ENCODE measurements around the gene S100A9.

Gene S100A9

GRCh38 chr1:153322568-153322967 is 35.1 kb upstream of the S100A9 start:
- no peak for TF ChIP-seq CTCF (conservative IDR thresholded peaks at IDR 0.05)
- TF ChIP-seq ZFX (IDR thresholded peaks at IDR 0.05): no peak
- no peak overlapping the region for H3K27ac ChIP-seq

GRCh38 chr1:153324912-153325311 is 32.7 kb upstream of the S100A9 start:
- TF ChIP-seq ZFX (IDR thresholded peaks at IDR 0.05): no peak
- TF ChIP-seq CTCF (conservative IDR thresholded peaks at IDR 0.05): no peak
- H3K27ac ChIP-seq: no peak overlapping the region

- no peak for TF ChIP-seq CTCF (conservative IDR thresholded peaks at IDR 0.05)
- no peak for TF ChIP-seq ZFX (IDR thresholded peaks at IDR 0.05)
- H3K27ac ChIP-seq: no peak overlapping the region
Measured at GRCh38 chr1:153333902-153334301, 23.8 kb upstream of the S100A9 start.

- no peak overlapping the region for H3K27ac ChIP-seq
- TF ChIP-seq ZFX (IDR thresholded peaks at IDR 0.05) (no peak), CTCF (conservative IDR thresholded peaks at IDR 0.05) (no peak)
Measured at GRCh38 chr1:153336650-153337049, 21.0 kb upstream of the S100A9 start.

GRCh38 chr1:153337980-153338853 is 19.4 kb upstream of the S100A9 start:
- TF ChIP-seq ZFX (IDR thresholded peaks at IDR 0.05) (no peak), CTCF (conservative IDR thresholded peaks at IDR 0.05) (no peak)

GRCh38 chr1:153339802-153340201 is 17.9 kb upstream of the S100A9 start:
- no peak overlapping the region for H3K27ac ChIP-seq
- no peak for TF ChIP-seq ZFX (IDR thresholded peaks at IDR 0.05)
- TF ChIP-seq CTCF (conservative IDR thresholded peaks at IDR 0.05): no peak

More at GRCh38 chr1:153337980-153338853, 19.4 kb upstream of the S100A9 start:
- H3K27ac ChIP-seq: no peak overlapping the region

GRCh38 chr1:153340356-153340755 is 17.3 kb upstream of the S100A9 start:
- TF ChIP-seq CTCF (conservative IDR thresholded peaks at IDR 0.05) (no peak), ZFX (IDR thresholded peaks at IDR 0.05) (no peak)
- no peak overlapping the region for H3K27ac ChIP-seq

Measured in C4-2B (cell line).